Ishikawa (cell line): Measurements from ENCODE around the gene GALNT1.

Experiments used
- CEBPB ChIP-seq: IDR thresholded peaks from 2 replicates; pipeline ENCODE4 v1.6.1; 2012
- CREB1 ChIP-seq: IDR thresholded peaks from 2 replicates; pipeline ENCODE4 v1.6.1; 2012; ENCODE audit warnings: low read depth
- EGR1 ChIP-seq: IDR thresholded peaks from 2 replicates; pipeline ENCODE4 v1.6.1; 2012
- EP300 ChIP-seq: IDR thresholded peaks from 2 replicates; pipeline ENCODE4 v1.6.1; 2012; ENCODE audit warnings: borderline replicate concordance
- FOXM1 ChIP-seq: IDR thresholded peaks from 2 replicates; pipeline ENCODE4 v1.6.1; 2012; ENCODE audit warnings: low read depth, borderline replicate concordance
- NFIC ChIP-seq: IDR thresholded peaks from 2 replicates; pipeline ENCODE4 v1.6.1; 2012
- RAD21 ChIP-seq: IDR thresholded peaks from 2 replicates; pipeline ENCODE4 v1.6.1; 2012; ENCODE audit warnings: low read depth
- TAF1 ChIP-seq: IDR thresholded peaks from 2 replicates; pipeline ENCODE4 v1.6.1; 2012; ENCODE audit warnings: low read depth, mild to moderate bottlenecking
- TCF12 ChIP-seq: IDR thresholded peaks from 2 replicates; pipeline ENCODE4 v1.6.1; 2012; ENCODE audit warnings: low read depth
- YY1 ChIP-seq: IDR thresholded peaks from 2 replicates; pipeline ENCODE4 v1.6.1; 2012; ENCODE audit warnings: low read depth
- ZBTB7A ChIP-seq: IDR thresholded peaks from 2 replicates; pipeline ENCODE4 v1.6.1; 2012; ENCODE audit warnings: low read depth
- TF ChIP-seq, protein P1 (sequence below): IDR thresholded peaks from 2 replicates; pipeline ENCODE4 v1.6.1; 2012; ENCODE audit warnings: low read depth, mild to moderate bottlenecking
- TF ChIP-seq, protein P2 (sequence below): IDR thresholded peaks from 2 replicates; pipeline ENCODE4 v1.6.1; 2012
- TF ChIP-seq, protein P3 (sequence below): IDR thresholded peaks from 2 replicates; pipeline ENCODE4 v1.6.1; 2012

DNA sequence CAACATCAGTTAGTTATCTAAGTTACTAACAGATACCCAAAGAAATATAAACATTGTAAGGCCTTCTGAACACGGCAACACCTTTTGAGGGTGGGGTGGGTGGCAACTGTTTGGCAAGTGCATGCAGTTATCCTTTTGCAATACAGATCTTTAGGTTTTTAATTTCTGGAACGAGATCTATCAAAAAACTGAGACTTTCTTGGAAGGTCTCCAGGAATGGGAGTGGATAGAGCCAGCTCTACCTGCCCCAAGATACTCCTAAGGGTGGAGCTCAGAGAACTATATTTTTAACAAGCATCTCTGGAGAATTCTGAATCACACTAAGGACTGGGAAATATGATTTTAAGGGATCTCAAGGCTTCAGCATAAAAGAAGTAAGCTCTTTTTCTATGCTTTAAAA lies 11.4 kb upstream of the GALNT1 start:
- TF ChIP-seq TAF1 (no peak), TCF12 (no peak), CEBPB (no peak), EP300 (no peak), RAD21 (no peak), EGR1 (no peak), YY1 (no peak), CREB1 (no peak), ZBTB7A (no peak), FOXM1 (no peak), NFIC (no peak)
- TF ChIP-seq, protein P1, sequence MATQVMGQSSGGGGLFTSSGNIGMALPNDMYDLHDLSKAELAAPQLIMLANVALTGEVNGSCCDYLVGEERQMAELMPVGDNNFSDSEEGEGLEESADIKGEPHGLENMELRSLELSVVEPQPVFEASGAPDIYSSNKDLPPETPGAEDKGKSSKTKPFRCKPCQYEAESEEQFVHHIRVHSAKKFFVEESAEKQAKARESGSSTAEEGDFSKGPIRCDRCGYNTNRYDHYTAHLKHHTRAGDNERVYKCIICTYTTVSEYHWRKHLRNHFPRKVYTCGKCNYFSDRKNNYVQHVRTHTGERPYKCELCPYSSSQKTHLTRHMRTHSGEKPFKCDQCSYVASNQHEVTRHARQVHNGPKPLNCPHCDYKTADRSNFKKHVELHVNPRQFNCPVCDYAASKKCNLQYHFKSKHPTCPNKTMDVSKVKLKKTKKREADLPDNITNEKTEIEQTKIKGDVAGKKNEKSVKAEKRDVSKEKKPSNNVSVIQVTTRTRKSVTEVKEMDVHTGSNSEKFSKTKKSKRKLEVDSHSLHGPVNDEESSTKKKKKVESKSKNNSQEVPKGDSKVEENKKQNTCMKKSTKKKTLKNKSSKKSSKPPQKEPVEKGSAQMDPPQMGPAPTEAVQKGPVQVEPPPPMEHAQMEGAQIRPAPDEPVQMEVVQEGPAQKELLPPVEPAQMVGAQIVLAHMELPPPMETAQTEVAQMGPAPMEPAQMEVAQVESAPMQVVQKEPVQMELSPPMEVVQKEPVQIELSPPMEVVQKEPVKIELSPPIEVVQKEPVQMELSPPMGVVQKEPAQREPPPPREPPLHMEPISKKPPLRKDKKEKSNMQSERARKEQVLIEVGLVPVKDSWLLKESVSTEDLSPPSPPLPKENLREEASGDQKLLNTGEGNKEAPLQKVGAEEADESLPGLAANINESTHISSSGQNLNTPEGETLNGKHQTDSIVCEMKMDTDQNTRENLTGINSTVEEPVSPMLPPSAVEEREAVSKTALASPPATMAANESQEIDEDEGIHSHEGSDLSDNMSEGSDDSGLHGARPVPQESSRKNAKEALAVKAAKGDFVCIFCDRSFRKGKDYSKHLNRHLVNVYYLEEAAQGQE = no peak
- TF ChIP-seq, protein P2, sequence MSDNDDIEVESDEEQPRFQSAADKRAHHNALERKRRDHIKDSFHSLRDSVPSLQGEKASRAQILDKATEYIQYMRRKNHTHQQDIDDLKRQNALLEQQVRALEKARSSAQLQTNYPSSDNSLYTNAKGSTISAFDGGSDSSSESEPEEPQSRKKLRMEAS = no peak
- TF ChIP-seq, protein P3, sequence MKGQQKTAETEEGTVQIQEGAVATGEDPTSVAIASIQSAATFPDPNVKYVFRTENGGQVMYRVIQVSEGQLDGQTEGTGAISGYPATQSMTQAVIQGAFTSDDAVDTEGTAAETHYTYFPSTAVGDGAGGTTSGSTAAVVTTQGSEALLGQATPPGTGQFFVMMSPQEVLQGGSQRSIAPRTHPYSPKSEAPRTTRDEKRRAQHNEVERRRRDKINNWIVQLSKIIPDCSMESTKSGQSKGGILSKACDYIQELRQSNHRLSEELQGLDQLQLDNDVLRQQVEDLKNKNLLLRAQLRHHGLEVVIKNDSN = no peak
